Measurements from ENCODE around the gene MMEL1.

DNA sequence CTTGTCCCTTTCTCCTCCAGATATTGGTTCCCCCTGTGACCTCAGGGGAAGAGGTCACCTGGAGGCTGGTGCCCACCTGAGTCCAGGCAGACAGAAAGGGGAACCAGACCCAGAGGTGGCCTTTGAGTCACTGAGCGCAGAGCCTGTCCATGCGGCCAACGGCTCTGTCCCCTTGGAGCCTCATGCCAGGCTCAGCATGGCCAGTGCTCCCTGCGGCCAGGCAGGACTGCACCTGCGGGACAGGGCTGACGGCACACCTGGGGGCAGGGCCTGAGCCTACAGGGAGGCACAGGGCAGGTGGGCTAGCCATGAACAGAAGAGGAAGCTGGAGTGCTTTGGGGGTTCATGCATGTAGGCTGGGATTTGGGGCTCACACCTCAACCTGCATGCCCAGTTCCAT, 74.0 kb downstream of the MMEL1 start:
- TF ChIP-seq, protein P1, sequence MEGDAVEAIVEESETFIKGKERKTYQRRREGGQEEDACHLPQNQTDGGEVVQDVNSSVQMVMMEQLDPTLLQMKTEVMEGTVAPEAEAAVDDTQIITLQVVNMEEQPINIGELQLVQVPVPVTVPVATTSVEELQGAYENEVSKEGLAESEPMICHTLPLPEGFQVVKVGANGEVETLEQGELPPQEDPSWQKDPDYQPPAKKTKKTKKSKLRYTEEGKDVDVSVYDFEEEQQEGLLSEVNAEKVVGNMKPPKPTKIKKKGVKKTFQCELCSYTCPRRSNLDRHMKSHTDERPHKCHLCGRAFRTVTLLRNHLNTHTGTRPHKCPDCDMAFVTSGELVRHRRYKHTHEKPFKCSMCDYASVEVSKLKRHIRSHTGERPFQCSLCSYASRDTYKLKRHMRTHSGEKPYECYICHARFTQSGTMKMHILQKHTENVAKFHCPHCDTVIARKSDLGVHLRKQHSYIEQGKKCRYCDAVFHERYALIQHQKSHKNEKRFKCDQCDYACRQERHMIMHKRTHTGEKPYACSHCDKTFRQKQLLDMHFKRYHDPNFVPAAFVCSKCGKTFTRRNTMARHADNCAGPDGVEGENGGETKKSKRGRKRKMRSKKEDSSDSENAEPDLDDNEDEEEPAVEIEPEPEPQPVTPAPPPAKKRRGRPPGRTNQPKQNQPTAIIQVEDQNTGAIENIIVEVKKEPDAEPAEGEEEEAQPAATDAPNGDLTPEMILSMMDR (IDR thresholded peaks at IDR 0.05): no peak
- TF ChIP-seq POLR2A (IDR thresholded peaks at IDR 0.05): no peak

All from suprapubic skin (tissue), 3 donors.